Skeletal muscle cell (primary cell): Measurements from ENCODE around the gene NOXO1.
"Not testable (repeated sequence)": the region's sequence is repeated elsewhere in the genome, so short reads cannot be mapped to it uniquely, and the experiment has no call there.

Experiments
- DNase-seq: peaks from one replicate; pipeline ENCODE4 v3.0.0-alpha.2; 2010; ENCODE audit warnings: low read depth
- H3K4me3 ChIP-seq: 2 replicates; pipeline ENCODE4 v1.5.1; 2011; ENCODE audit warnings: low read depth, mild to moderate bottlenecking, control low read depth, low read length, moderate library complexity

The NOXO1 gene

GRCh38 chr16:1949507-1949906, 31.8 kb downstream of the NOXO1 start:
- no peak overlapping the region for H3K4me3 ChIP-seq
- DNase-seq: no peak

DNA sequence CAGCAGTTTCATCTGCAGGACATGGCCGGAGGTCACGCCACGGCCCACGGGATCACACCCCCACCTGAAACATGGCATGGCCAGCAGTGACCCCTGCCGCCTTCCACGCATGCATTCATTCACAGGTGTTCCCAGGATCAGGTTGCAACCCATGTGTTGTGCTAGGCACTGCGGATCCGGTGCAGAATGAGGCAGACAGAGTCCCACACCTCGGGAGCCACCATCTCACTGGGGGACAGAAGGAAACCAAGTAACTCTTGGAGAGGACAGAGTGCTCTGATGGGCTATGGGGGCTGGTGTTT, 33.9 kb downstream of the NOXO1 start:
- no peak overlapping the region for H3K4me3 ChIP-seq
- DNase-seq: no peak

- no peak overlapping the region for H3K4me3 ChIP-seq
- no peak for DNase-seq
Measured at GRCh38 chr16:1946495-1947368, 34.5 kb downstream of the NOXO1 start.

- no peak for DNase-seq
- no peak overlapping the region for H3K4me3 ChIP-seq
Measured at GRCh38 chr16:1945559-1946391, 35.5 kb downstream of the NOXO1 start.

- H3K4me3 ChIP-seq: no peak overlapping the region
- no peak for DNase-seq
Measured at GRCh38 chr16:1944612-1945199, 36.6 kb downstream of the NOXO1 start.

DNA sequence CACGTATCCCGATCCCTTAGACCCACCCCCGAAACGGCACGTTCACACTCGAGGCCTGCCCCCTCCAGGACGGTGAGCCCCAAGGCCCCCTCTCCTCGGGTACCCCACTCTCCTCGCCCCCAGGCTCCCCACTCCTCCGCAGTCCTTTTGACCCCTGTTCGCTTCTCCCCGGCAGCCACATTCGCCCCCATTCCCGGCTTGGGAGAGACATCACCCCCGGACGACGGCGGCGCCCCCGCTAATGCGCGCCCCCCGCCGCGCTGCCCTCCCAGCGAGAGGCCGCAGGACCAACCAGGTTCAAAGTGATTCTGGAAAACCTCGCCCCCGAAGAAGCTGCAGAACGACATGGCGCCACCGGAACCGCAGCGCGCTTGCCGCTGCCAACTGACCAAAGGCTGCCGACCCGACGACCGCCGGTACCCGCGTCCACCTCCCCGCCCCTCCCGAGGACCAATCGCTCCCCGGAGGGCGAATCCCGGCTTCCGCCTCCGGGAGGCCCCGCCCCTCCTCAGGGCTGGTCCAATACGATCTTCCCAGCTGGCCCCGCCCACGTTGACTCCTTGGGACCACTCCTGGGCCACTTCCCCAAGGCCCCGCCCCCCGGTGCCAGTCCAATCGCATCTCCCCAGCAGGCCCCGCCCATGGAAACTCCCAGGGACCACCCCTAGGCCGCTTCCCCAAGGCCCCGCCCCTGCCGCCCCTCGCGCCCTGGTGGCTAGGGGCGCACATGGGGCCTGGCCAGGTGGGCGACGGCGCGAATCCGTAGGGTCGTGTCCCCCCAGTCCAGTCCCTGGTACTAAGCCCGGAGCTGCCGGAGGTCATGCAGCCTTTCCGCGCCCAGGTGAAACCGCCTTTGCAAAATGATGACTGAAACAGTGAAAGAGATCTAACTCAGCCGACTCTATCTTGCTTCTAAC, 38.2 kb downstream of the NOXO1 start, which contains the start of gene MSRB1:
Gene MSRB1, minus strand, starts transcription at position 390 of the 917 bp plus-strand sequence. Its CDS starts 43 bp downstream, at position 347.
- peak within 1 kb of the TSS; percentile 93 for H3K4me3 ChIP-seq
- peak; percentile 91 for DNase-seq

DNA sequence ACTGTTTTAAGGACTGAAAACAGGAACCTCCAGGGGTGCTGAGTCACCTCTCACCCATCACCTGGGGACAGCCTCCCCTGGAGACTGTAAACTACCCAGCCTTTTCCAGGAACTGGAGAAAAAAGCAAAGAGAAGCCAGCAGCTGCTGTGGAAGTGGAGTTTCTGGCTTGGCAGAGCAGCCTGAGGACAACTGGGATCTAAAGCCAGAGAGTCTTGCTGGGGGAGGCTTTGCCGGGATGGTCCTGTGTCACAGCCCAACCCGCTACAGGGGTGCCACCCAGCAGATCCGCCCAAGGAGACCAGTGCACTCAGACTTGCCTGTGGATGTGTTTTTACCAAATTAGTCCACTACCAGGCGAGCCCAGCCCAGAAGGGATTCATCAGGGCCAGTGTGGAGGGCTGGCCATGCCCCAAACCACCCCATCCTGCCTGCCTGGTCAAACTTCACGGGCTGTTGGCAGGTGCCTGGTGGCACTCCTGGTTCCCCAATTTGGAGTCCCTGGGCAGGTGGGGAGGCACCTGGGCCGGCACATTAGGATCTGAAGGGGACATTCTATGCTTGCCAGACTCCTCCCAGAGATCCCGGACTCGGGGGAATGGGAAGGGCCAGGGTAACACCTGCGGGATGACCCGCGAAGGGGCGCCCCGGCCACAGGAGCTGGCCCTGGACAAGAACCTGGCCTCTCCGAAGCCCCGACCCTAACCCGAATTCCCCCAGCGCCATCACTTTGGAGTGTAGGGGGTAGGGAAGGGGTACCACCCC, 39.0 kb downstream of the NOXO1 start:
- DNase-seq: no peak
- H3K4me3 ChIP-seq: peak overlapping the region; percentile 93

GRCh38 chr16:1941162-1942046, 39.9 kb downstream of the NOXO1 start:
- no peak overlapping the region for H3K4me3 ChIP-seq

GRCh38 chr16:1940273-1941161, 40.8 kb downstream of the NOXO1 start:
- DNase-seq: no peak
- no peak overlapping the region for H3K4me3 ChIP-seq

More at GRCh38 chr16:1941162-1942046, 39.9 kb downstream of the NOXO1 start:
- no peak for DNase-seq

GRCh38 chr16:1939833-1940232, 41.4 kb downstream of the NOXO1 start:
- H3K4me3 ChIP-seq, DNase-seq: not testable (repeated sequence)

DNA sequence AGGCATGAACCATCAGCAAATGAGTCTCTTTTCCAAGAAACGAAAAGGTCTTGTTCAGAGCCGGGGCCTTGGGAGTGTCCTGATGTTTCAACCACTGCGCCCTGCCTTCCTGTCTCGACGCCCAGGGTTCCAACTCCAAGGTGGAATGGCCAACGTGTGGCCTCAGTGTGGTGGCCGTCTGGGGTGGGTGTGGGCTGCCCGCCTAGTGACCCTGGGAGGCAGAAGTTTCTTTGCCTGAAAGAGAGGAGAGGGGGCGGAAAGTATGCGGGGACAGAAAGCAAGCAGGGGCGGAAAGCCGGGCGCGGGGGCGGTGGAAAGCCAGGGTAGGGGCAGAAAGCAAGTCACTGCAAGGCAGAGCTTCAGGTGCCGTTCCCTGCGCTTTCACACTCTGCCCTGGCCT, 42.4 kb downstream of the NOXO1 start:
- H3K4me3 ChIP-seq: no peak overlapping the region
- DNase-seq: no peak

GRCh38 chr16:1938316-1938715, 43.0 kb downstream of the NOXO1 start:
- H3K4me3 ChIP-seq: no peak overlapping the region
- DNase-seq: no peak

DNA sequence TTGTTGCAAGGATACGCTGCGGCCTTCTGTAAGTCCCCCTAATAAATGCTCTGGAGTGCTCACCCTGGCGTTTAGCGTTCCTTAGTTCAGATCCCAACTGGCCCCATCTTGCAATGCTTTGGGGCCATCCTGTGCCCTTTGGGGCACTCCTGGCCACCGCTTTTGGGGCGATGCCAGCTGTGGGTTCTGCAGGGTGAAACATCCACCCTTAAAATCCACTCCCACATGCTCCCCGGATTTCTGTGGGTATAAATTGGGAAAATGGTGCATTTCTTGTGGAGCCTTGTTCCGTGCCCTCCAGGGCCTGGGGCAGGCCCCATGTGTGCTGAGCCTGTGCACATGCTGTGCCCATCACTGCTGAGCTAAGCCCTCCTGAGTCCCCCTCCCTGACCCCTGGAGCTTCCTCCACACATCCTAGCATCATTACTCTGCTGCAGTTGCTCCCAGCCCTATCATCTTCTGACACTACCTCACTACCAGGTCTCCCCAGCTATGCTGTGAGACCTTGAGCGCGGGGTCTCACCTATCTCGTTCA, 44.3 kb downstream of the NOXO1 start:
- DNase-seq: no peak
- H3K4me3 ChIP-seq: no peak overlapping the region

GRCh38 chr16:1933097-1933661, 48.1 kb downstream of the NOXO1 start:
- no peak overlapping the region for H3K4me3 ChIP-seq
- DNase-seq: no peak

DNA sequence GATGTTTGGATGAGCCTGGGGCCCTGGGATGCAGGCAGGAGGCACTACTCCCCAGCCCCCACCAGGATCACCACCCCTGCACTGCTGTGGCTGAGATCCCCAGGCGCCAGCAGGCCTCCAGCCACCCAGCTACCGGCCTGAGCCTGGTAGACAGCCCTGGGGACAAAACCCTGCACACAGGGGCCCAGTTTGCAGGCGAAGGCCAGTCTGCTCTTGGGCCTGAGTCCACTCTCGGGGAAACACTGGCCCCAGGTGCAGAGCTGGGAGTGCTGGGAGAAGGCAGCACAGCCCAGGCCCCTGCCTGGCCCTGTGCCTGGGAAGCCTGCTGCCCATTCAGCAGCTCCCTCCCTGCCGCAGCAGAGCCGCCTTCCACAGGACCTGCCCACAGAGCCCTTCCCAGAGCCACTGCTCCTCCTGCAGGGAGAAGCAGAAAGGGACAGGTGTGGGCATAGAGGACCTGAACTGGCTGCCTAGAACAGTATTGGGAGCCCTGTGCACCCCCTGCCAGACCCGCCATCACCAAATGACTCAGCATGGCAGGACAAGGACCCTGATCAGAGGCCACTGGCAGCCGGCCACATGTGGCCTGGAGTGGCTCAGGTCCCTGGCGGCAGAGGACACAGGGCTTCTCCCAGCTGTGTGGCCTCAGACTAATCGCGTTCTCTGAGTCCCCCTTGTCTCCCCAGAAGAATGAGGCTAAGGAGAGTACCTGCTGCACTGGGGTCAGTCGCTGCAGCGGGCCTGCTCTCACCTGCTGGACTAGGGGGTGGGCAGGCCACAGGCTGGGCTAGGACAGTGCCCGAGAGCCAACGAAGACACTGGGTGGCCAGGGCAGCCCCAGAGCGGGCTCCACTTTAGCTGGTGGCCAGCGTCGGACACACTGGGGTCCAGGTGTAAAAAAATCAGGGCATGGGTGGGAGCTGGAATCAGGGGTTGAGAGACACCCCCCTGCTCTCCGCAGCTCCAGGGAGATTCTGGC, 48.9 kb downstream of the NOXO1 start:
- H3K4me3 ChIP-seq: no peak overlapping the region
- DNase-seq: no peak
